NB4 (cell line): ENCODE data around the gene NPDC1.

Source experiments
- POLR2A ChIP-seq: IDR thresholded peaks from 2 replicates; pipeline ENCODE4 v1.6.1; 2011; ENCODE audit warnings: mild to moderate bottlenecking; ENCODE audit not compliant: insufficient read length; ENCODE audit errors: extremely low read depth
- TF ChIP-seq, protein P1 (sequence below): IDR thresholded peaks from one replicate; pipeline ENCODE4 v1.5.1; 2012; ENCODE audit warnings: low read depth, low read length
- TF ChIP-seq, protein P2 (sequence below): IDR thresholded peaks from 2 replicates; pipeline ENCODE4 v1.6.1; 2011; ENCODE audit warnings: low read depth, low read length

DNA sequence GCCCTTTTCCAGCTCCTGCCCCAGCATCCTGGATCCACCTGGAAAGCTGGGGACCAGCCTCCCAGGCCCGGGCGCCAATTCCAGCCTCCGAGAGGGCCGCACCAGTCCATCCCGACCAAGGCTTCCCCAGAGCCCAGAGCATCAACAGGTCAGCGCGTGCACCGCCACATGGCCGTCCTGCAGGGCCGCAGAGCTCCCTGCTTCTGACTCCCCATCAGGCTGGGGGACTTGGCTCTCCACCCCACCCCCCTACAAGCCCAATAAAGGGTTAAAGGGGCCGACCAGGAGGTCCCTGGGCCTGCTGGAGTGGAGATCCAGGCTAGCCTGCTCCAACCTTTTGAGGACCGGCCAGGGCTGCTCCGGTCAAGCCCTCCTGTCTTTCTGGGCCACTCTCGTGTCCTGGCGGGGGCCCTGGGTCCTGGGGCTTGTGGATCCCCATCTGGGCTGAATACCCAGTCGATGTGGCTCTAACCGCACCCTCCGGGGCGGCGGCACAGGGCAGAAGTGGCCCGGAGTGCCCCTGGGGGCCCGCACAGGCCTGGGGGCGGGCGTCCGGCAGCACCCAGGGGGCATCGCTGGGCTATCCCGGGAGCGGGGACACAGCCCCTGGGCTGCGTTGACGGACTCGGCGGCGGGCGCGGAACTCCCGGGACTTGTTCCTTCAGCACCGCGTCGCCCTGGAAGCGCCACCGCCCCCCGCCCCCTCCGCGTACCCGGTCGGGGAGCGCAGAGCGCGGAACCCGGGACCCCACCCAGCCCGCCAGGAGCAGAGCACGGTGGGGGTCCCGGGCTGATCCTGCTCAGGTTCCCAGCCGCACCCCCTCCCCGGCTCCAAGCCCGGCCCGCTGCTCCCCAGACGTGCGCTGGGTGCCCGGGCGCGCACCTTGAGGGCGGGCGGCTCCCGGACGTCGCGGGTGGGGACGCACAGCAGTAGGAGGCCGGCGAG, 7.3 kb upstream of the NPDC1 start:
- TF ChIP-seq, protein P1, sequence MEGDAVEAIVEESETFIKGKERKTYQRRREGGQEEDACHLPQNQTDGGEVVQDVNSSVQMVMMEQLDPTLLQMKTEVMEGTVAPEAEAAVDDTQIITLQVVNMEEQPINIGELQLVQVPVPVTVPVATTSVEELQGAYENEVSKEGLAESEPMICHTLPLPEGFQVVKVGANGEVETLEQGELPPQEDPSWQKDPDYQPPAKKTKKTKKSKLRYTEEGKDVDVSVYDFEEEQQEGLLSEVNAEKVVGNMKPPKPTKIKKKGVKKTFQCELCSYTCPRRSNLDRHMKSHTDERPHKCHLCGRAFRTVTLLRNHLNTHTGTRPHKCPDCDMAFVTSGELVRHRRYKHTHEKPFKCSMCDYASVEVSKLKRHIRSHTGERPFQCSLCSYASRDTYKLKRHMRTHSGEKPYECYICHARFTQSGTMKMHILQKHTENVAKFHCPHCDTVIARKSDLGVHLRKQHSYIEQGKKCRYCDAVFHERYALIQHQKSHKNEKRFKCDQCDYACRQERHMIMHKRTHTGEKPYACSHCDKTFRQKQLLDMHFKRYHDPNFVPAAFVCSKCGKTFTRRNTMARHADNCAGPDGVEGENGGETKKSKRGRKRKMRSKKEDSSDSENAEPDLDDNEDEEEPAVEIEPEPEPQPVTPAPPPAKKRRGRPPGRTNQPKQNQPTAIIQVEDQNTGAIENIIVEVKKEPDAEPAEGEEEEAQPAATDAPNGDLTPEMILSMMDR = no peak
- TF ChIP-seq, protein P2, sequence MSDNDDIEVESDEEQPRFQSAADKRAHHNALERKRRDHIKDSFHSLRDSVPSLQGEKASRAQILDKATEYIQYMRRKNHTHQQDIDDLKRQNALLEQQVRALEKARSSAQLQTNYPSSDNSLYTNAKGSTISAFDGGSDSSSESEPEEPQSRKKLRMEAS = no peak
- TF ChIP-seq POLR2A = no peak
